ENCODE measurements around the gene SRSF5.

Gene SRSF5

GRCh38 chr14:69770559-69770958 is 3.6 kb downstream of the SRSF5 start:
- peaks cover 31% of the 10 kb centered on the region for H3K4me1 ChIP-seq (ENCODE audit: control insufficient read depth, insufficient read depth, low read length)
- H3K36me3 ChIP-seq (ENCODE audit: control insufficient read depth, insufficient read depth, low read length, severe bottlenecking), result peaks cover 78% of the 10 kb centered on the region
- H3K9ac ChIP-seq (ENCODE audit: low read length), result no peak overlapping the region
- no peak overlapping the region for H3K4me3 ChIP-seq (ENCODE audit: low read length)
- DNase-seq (ENCODE audit: low read depth), result no peak
- no peaks in the 10 kb centered on the region for H3K27me3 ChIP-seq (replicated peaks; ENCODE audit: control insufficient read depth, insufficient read depth, low read length)
- no peaks in the 10 kb centered on the region for H3K9me3 ChIP-seq (ENCODE audit: control insufficient read depth, low read length)

GRCh38 chr14:69771136-69771535 is 4.2 kb downstream of the SRSF5 start:
- peaks cover 84% of the 10 kb centered on the region for H3K36me3 ChIP-seq (ENCODE audit: control insufficient read depth, insufficient read depth, low read length, severe bottlenecking)
- peaks cover 31% of the 10 kb centered on the region for H3K4me1 ChIP-seq (ENCODE audit: control insufficient read depth, insufficient read depth, low read length)
- H3K9me3 ChIP-seq (ENCODE audit: control insufficient read depth, low read length), result no peaks in the 10 kb centered on the region
- H3K9ac ChIP-seq (ENCODE audit: low read length), result no peak overlapping the region
- H3K4me3 ChIP-seq (ENCODE audit: low read length), result no peak overlapping the region
- H3K27me3 ChIP-seq (replicated peaks; ENCODE audit: control insufficient read depth, insufficient read depth, low read length), result no peaks in the 10 kb centered on the region
- no peak for DNase-seq (ENCODE audit: low read depth)

DNA sequence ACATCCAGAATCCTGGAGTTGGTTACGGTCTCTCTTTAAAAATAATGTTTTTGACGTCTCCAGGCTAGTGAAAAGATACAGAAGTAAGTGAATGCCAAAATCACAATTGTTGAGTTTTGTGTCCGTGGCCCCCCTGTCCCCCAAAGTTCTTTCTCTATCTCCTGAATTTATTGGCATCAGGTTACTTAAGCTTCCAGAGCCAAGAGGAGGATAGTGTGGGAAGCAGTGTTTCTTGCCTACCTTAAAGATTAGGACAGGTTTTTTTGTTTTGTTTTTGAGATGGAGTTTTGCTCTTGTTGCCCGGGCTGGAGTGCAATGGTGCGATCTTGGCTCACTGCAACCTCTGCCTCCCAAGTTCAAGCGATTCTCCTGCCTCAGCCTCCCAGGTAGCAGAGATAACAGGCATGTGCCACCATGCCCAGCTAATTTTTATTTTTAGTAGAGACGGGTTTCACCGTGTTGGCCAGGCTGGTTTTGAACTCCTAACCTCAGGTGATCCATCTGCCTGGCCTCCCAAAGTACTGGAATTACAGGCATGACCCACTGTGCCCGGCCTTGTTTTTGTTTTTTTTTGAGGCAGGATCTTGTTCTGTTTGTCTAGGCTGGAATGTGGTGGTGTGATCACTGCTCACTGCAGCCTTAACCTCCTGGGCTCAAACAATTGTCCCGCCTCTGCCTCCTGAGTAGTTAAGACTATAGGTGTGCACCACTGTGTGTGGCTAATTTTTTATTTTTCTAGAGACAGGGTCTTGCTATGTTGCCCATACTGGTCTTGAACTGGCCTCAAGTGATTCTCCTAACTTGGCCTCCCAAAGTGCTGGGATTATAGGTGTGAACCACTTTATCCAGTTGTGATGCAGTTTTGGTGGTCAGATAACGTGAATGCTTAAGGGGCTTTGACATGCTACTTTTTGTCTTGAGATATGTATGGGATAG is 5.4 kb downstream of the SRSF5 start:
- peaks cover 96% of the 10 kb centered on the region for H3K36me3 ChIP-seq (ENCODE audit: control insufficient read depth, insufficient read depth, low read length, severe bottlenecking)
- no peaks in the 10 kb centered on the region for H3K27me3 ChIP-seq (replicated peaks; ENCODE audit: control insufficient read depth, insufficient read depth, low read length)
- H3K4me3 ChIP-seq (ENCODE audit: low read length), result no peak overlapping the region
- DNase-seq (ENCODE audit: low read depth), result no peak
- peaks cover 26% of the 10 kb centered on the region for H3K4me1 ChIP-seq (ENCODE audit: control insufficient read depth, insufficient read depth, low read length)
- H3K9me3 ChIP-seq (ENCODE audit: control insufficient read depth, low read length), result no peaks in the 10 kb centered on the region
- H3K9ac ChIP-seq (ENCODE audit: low read length), result no peak overlapping the region

DNA sequence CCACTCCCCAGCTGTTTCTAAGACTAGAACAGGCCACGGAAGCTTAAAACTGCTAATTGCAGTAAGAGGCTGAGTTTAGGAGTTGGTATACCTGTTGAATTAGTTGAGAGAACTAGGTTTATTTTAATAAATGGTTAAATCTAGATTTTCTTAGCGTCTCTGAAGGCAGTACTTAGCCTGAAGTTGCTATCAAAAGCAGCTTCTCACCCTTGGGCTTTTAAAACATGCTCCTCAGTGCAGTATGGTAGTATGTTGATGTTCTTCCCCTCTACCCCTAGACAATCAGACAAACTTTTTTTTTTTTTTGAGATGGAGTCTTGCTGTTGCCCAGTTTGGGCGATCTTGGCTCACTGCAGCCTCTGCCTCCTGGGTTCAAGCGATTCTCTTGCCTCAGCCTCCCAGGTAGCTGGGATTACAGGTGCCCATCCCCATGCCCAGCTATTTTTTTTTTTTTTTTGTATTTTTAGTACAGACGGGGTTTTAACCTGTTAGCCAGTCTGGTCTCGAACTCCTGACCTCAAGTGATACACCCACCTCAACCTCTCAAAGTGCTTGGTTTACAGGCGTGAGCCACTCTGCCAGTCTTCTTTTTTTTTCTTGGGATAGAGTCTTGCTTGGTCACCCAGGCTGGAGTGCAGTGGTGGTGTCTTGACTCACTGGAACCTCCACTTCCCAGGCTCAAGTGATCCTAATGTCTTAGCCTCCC is 6.8 kb downstream of the SRSF5 start:
- no peak for DNase-seq (ENCODE audit: low read depth)
- H3K9ac ChIP-seq (ENCODE audit: low read length), result no peak overlapping the region
- H3K27me3 ChIP-seq (replicated peaks; ENCODE audit: control insufficient read depth, insufficient read depth, low read length), result no peaks in the 10 kb centered on the region
- H3K9me3 ChIP-seq (ENCODE audit: control insufficient read depth, low read length), result no peaks in the 10 kb centered on the region
- H3K4me1 ChIP-seq (ENCODE audit: control insufficient read depth, insufficient read depth, low read length), result peaks cover 19% of the 10 kb centered on the region
- H3K36me3 ChIP-seq (ENCODE audit: control insufficient read depth, insufficient read depth, low read length, severe bottlenecking), result peaks cover 100% of the 10 kb centered on the region
- H3K4me3 ChIP-seq (ENCODE audit: low read length), result no peak overlapping the region

DNA sequence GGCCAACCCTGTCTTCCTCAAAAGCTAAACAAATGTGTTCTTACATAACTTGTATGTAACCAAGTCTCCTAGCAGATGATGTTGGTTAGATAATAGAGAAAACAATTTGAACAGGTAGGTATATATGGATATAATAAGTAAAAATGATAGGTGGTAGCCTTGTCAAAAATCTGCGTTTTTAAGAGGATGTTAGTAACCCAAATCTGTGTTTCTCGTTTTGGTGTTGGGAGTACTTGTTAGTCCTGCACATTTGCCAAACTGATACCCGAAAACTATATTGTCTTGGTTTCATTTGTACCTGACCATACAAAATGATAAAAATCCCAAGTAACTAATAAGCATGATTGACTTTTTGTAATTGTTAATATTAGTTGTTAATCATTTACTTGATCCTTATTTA is 8.1 kb downstream of the SRSF5 start:
- Histone ChIP-seq H3K4me1 (ENCODE audit: control insufficient read depth, insufficient read depth, low read length) (peaks cover 8% of the 10 kb centered on the region), H3K27me3 (replicated peaks; ENCODE audit: control insufficient read depth, insufficient read depth, low read length) (no peaks in the 10 kb centered on the region), H3K9me3 (ENCODE audit: control insufficient read depth, low read length) (no peaks in the 10 kb centered on the region), H3K9ac (ENCODE audit: low read length) (no peak overlapping the region), H3K36me3 (ENCODE audit: control insufficient read depth, insufficient read depth, low read length, severe bottlenecking) (peaks cover 98% of the 10 kb centered on the region), H3K4me3 (ENCODE audit: low read length) (no peak overlapping the region)
- DNase-seq (ENCODE audit: low read depth), result no peak

DNA sequence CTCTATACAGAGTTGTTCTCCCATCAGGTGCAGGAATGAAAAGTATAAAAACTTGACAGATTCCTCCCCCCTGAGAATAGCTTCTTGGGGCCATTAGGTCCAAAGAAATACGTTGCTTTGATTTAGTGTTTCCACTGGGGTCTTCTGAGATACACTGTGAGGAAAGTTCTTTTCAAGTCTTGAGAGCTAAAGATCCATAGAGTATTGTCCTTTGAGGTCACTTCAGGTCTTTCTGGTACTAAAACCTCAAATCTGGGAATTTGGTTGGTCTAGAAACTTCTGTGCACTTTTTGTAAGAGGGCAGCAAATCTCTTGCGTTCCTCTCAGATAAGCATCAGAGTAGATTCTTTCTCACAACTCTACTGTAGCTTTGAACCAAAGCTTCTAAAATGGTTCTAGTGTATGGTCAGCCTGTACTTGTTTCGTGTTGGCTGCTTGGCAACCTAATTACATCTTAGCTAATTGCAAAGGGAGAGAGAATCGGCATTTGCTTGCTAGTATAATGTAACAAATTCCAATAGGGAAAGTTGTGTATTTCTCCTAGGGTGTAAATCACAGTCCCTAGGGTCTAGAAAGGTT is 10.0 kb downstream of the SRSF5 start:
- DNase-seq (ENCODE audit: low read depth), result no peak
- Histone ChIP-seq H3K4me1 (ENCODE audit: control insufficient read depth, insufficient read depth, low read length) (no peaks in the 10 kb centered on the region), H3K9me3 (ENCODE audit: control insufficient read depth, low read length) (no peaks in the 10 kb centered on the region), H3K27me3 (replicated peaks; ENCODE audit: control insufficient read depth, insufficient read depth, low read length) (no peaks in the 10 kb centered on the region), H3K9ac (ENCODE audit: low read length) (no peak overlapping the region), H3K36me3 (ENCODE audit: control insufficient read depth, insufficient read depth, low read length, severe bottlenecking) (peaks cover 84% of the 10 kb centered on the region), H3K4me3 (ENCODE audit: low read length) (no peak overlapping the region)

DNA sequence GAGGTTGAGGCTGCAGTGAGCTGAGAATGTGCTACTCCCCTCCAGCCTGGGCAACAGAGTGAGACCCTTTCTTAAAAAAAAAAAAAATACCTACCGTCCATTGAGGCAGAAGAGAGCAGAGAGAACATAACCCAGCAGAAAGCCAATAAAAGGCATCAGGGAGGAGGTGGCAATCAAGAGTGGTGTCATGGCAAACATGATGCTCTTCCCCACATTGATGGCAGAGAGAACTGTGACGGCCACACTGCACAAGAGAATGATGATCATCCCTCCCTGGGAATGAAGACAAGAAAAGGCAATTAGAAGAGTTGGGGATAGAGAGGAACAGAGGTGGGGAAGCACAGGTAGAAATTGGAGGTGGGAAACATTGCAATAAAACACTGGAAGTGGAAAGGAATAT is 12.1 kb downstream of the SRSF5 start:
- Histone ChIP-seq H3K4me1 (ENCODE audit: control insufficient read depth, insufficient read depth, low read length) (no peaks in the 10 kb centered on the region), H3K9me3 (ENCODE audit: control insufficient read depth, low read length) (no peaks in the 10 kb centered on the region), H3K36me3 (ENCODE audit: control insufficient read depth, insufficient read depth, low read length, severe bottlenecking) (peaks cover 63% of the 10 kb centered on the region), H3K9ac (ENCODE audit: low read length) (no peak overlapping the region), H3K27me3 (replicated peaks; ENCODE audit: control insufficient read depth, insufficient read depth, low read length) (no peaks in the 10 kb centered on the region), H3K4me3 (ENCODE audit: low read length) (no peak overlapping the region)
- no peak for DNase-seq (ENCODE audit: low read depth)

DNA sequence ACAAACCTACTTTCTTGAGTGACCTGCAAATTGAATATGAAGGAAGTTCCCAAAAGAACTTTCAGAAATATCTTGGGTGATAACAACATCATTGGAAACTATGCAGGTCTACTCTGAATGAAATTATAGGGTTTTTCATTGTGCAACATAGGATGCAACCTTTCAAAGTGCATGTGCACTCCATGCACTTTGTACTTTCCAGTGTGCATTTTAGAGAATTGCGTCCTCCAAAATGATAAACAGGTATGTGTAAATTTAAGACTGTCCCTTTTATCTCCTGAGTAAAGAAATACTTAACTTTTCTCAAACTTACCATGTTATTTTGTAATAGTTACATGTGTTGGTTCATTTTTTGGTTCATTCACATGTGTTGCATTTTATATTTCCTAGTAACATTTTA is 13.2 kb downstream of the SRSF5 start:
- Histone ChIP-seq H3K9ac (ENCODE audit: low read length) (no peak overlapping the region), H3K36me3 (ENCODE audit: control insufficient read depth, insufficient read depth, low read length, severe bottlenecking) (peaks cover 53% of the 10 kb centered on the region), H3K9me3 (ENCODE audit: control insufficient read depth, low read length) (no peaks in the 10 kb centered on the region), H3K27me3 (replicated peaks; ENCODE audit: control insufficient read depth, insufficient read depth, low read length) (no peaks in the 10 kb centered on the region), H3K4me3 (ENCODE audit: low read length) (no peak overlapping the region), H3K4me1 (ENCODE audit: control insufficient read depth, insufficient read depth, low read length) (no peaks in the 10 kb centered on the region)
- DNase-seq (ENCODE audit: low read depth), result no peak

DNA sequence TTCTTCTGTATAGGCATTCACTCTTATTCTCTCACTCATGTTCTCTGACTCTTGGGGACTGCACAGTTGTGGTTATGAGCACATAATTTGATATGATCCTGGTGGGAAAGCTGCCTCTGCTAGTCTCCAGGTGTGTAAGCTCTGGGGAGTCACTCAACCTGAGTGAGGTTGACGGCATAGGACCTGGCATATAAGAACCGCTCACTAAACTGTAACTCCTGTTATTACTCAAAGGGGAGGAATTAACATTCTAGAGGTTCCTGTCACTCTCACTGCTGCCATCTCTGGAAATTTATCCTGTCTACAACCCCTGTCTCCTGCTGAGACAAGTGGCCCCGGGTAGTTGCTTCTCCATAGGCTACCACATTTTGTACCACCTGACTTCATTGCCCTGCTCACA is 14.0 kb downstream of the SRSF5 start:
- Histone ChIP-seq H3K36me3 (ENCODE audit: control insufficient read depth, insufficient read depth, low read length, severe bottlenecking) (peaks cover 45% of the 10 kb centered on the region), H3K9me3 (ENCODE audit: control insufficient read depth, low read length) (no peaks in the 10 kb centered on the region), H3K27me3 (replicated peaks; ENCODE audit: control insufficient read depth, insufficient read depth, low read length) (no peaks in the 10 kb centered on the region), H3K4me3 (ENCODE audit: low read length) (no peak overlapping the region), H3K9ac (ENCODE audit: low read length) (no peak overlapping the region), H3K4me1 (ENCODE audit: control insufficient read depth, insufficient read depth, low read length) (no peaks in the 10 kb centered on the region)
- DNase-seq (ENCODE audit: low read depth), result no peak

DNA sequence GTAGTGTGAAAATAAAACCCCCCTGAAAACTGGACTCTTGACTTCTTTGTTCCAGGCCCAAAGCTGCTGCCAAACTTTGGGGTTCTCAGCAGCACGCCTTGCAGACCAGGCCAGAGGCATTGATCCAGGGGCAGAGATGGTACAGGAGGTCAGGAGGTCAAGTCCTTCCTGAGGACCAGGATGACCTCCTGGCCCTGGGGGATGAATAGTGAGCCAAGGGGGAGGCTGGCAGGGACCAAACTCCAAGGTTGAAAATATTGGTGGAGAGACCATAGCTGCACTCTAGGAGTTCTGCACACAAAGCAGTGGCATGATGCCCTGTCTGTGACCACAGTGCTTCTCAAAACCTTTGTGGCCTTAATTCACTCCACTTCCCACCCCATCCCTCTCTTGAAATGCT is 18.0 kb downstream of the SRSF5 start:
- Histone ChIP-seq H3K27me3 (replicated peaks; ENCODE audit: control insufficient read depth, insufficient read depth, low read length) (no peaks in the 10 kb centered on the region), H3K9ac (ENCODE audit: low read length) (no peak overlapping the region), H3K4me1 (ENCODE audit: control insufficient read depth, insufficient read depth, low read length) (no peaks in the 10 kb centered on the region), H3K36me3 (ENCODE audit: control insufficient read depth, insufficient read depth, low read length, severe bottlenecking) (peaks cover 6% of the 10 kb centered on the region), H3K4me3 (ENCODE audit: low read length) (no peak overlapping the region), H3K9me3 (ENCODE audit: control insufficient read depth, low read length) (no peaks in the 10 kb centered on the region)
- no peak for DNase-seq (ENCODE audit: low read depth)

DNA sequence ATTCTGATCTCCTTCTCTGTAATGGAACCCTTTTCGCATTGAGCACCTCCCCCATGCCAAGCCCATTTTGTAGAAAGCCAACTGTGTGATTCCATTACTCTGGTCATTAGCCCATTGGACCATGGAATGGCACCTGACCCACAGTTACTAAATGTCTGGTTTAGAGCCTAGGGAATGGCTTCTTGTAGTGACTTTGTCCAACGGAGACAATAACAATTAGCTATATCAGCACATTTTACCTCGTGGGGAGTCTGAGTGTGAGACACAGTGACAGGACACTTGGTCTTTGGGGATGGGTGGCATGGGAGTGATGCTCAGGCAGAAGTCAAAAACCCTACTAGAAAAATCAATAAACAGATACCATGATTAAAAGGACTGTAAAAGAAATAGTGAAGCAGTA is 19.7 kb downstream of the SRSF5 start:
- H3K9ac ChIP-seq (ENCODE audit: low read length), result no peak overlapping the region
- no peaks in the 10 kb centered on the region for H3K27me3 ChIP-seq (replicated peaks; ENCODE audit: control insufficient read depth, insufficient read depth, low read length)
- H3K36me3 ChIP-seq (ENCODE audit: control insufficient read depth, insufficient read depth, low read length, severe bottlenecking), result no peaks in the 10 kb centered on the region
- no peaks in the 10 kb centered on the region for H3K4me1 ChIP-seq (ENCODE audit: control insufficient read depth, insufficient read depth, low read length)
- H3K4me3 ChIP-seq (ENCODE audit: low read length), result no peak overlapping the region
- DNase-seq (ENCODE audit: low read depth), result no peak
- H3K9me3 ChIP-seq (ENCODE audit: control insufficient read depth, low read length), result no peaks in the 10 kb centered on the region
